GM21447 (cell line): ENCODE results near the gene MYT1.
"Not testable (repeated sequence)": the region's sequence is repeated elsewhere in the genome, so short reads cannot be mapped to it uniquely, and the experiment has no call there.

Experiments
- ATAC-seq: cut with Tn5 transposase; IDR thresholded peaks from one replicate; pipeline ENCODE4 v1.9.1; 2021; ENCODE audit not compliant: unreplicated experiment

The MYT1 gene

GRCh38 chr20:64228751-64229506 is 64.7 kb downstream of the MYT1 start:
- ATAC-seq = no peak

- no peak for ATAC-seq
Measured at GRCh38 chr20:64229507-64230061, 65.3 kb downstream of the MYT1 start.

- ATAC-seq = no peak
Measured at GRCh38 chr20:64230461-64231145, 66.4 kb downstream of the MYT1 start.

- ATAC-seq = no peak
Measured at GRCh38 chr20:64231621-64232550, 67.6 kb downstream of the MYT1 start.

GRCh38 chr20:64232794-64233193 is 68.5 kb downstream of the MYT1 start:
- no peak for ATAC-seq

- no peak for ATAC-seq
Measured at GRCh38 chr20:64233725-64234124, 69.5 kb downstream of the MYT1 start.

- no peak for ATAC-seq
Measured at GRCh38 chr20:64234291-64234791, 70.1 kb downstream of the MYT1 start.

- ATAC-seq = not testable (repeated sequence)
Measured at GRCh38 chr20:64234921-64235565, 70.8 kb downstream of the MYT1 start.

GRCh38 chr20:64236137-64237088 is 72.2 kb downstream of the MYT1 start:
- no peak for ATAC-seq

- no peak for ATAC-seq
Measured at GRCh38 chr20:64237316-64237715, 73.1 kb downstream of the MYT1 start.

- no peak for ATAC-seq
Measured at GRCh38 chr20:64238115-64238825, 74.0 kb downstream of the MYT1 start.

- peak; percentile 66 for ATAC-seq
Measured at GRCh38 chr20:64238851-64239387, 74.7 kb downstream of the MYT1 start.

GRCh38 chr20:64239449-64240242 is 75.4 kb downstream of the MYT1 start:
- ATAC-seq = no peak

GRCh38 chr20:64240243-64241015 is 76.2 kb downstream of the MYT1 start:
- ATAC-seq = no peak

GRCh38 chr20:64241061-64241460 is 76.8 kb downstream of the MYT1 start:
- no peak for ATAC-seq

GRCh38 chr20:64242003-64242796 is 77.9 kb downstream of the MYT1 start:
- no peak for ATAC-seq
